Nephron (organoid): Measurements from ENCODE around the gene C21orf58.
"Not testable (repeated sequence)": the region's sequence is repeated elsewhere in the genome, so short reads cannot be mapped to it uniquely, and the experiment has no call there.

Experiments
- H3K27ac Mint-ChIP-seq, 3 experiments: 2 replicates each; pipeline ENCODE4 v1.8.0; 2020; ENCODE audit warnings: mixed read lengths in 3 of 3, mild to moderate bottlenecking in 2 of 3, moderate library complexity in 1 of 3
- H3K27me3 Mint-ChIP-seq: 2 replicates; pipeline ENCODE4 v1.8.0; 2021; ENCODE audit warnings: low read depth, mild to moderate bottlenecking, moderate library complexity, mixed read lengths
- H3K36me3 Mint-ChIP-seq: 2 replicates; pipeline ENCODE4 v1.8.0; 2020; ENCODE audit warnings: low read depth, mixed read lengths
- H3K4me1 Mint-ChIP-seq: 2 replicates; pipeline ENCODE4 v1.8.0; 2020; ENCODE audit warnings: mixed read lengths
- H3K4me3 Mint-ChIP-seq, 3 experiments: 2 replicates each; pipeline ENCODE4 v1.8.0; 2020; ENCODE audit warnings: mild to moderate bottlenecking in 3 of 3, mixed read lengths in 3 of 3, moderate library complexity in 2 of 3
- H3K9me3 Mint-ChIP-seq: 2 replicates; pipeline ENCODE4 v1.8.0; 2020; ENCODE audit warnings: mixed read lengths
- TF ChIP-seq, protein P1 (sequence below), 3 experiments: fragments of 200-600 bp; sonication (generic); IDR thresholded peaks; one replicate each; pipeline ENCODE4 v1.5.0; 2021; ENCODE audit warnings: antibody characterized with exemption in 3 of 3; ENCODE audit not compliant: unreplicated experiment in 3 of 3

Gene C21orf58

DNA sequence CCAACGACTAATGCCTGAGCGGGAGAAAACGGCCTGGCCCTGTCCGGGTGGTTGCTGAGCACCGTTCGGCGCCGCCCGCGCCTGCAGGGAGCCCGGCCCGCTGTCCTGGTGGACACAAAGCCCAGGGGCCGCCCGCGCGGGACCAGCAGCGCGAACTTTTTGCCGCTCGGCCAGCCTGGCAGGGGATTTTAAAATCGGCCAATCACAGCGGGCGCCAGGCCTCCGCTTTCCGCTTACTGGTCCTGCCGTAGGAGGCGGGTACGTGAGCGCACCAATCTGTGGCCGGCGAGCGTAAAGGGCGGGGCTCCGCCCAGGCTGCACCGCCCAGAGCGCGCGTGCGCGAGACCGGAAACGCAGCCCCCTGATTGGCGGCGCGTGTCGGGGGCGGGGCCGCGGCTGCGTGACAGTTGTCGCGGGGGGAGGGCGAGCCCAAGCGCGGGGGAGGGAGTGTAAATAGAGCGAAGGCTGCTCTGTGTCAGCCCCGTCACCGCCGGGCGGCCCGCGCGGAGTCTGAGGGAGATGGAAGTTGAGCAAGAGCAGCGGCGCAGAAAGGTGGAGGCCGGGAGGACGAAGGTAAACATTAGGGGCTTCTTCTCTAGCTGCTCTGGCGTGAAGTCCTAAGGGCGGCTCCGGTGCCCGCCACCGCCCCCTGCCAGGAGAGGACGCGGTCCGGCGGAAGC is at the start of gene C21orf58, which contains the start of gene PCNT:
Gene C21orf58 (minus strand): TSS at position 161 of the 680 bp plus-strand sequence. CDS start 1,132 bp downstream, outside the sequence.
Gene PCNT (plus strand): TSS at position 447 of the 680 bp plus-strand sequence. CDS start 73 bp downstream, at position 520.
- Mint-ChIP-seq H3K4me1 (peaks cover 33% of the 10 kb centered on the region), H3K4me3 (peak within 1 kb of the TSS; percentile 93 to 97 (median 97)), H3K27me3 (no peaks in the 10 kb centered on the region), H3K36me3 (peaks cover 20% of the 10 kb centered on the region), H3K27ac (peak within 1 kb of the TSS; percentile 83 to 98 (median 92)), H3K9me3 (no peaks in the 10 kb centered on the region)
- TF ChIP-seq, protein P1, sequence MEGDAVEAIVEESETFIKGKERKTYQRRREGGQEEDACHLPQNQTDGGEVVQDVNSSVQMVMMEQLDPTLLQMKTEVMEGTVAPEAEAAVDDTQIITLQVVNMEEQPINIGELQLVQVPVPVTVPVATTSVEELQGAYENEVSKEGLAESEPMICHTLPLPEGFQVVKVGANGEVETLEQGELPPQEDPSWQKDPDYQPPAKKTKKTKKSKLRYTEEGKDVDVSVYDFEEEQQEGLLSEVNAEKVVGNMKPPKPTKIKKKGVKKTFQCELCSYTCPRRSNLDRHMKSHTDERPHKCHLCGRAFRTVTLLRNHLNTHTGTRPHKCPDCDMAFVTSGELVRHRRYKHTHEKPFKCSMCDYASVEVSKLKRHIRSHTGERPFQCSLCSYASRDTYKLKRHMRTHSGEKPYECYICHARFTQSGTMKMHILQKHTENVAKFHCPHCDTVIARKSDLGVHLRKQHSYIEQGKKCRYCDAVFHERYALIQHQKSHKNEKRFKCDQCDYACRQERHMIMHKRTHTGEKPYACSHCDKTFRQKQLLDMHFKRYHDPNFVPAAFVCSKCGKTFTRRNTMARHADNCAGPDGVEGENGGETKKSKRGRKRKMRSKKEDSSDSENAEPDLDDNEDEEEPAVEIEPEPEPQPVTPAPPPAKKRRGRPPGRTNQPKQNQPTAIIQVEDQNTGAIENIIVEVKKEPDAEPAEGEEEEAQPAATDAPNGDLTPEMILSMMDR (IDR thresholded peaks at IDR 0.05; ENCODE audit: unreplicated experiment in 3 of 3), result no peak

DNA sequence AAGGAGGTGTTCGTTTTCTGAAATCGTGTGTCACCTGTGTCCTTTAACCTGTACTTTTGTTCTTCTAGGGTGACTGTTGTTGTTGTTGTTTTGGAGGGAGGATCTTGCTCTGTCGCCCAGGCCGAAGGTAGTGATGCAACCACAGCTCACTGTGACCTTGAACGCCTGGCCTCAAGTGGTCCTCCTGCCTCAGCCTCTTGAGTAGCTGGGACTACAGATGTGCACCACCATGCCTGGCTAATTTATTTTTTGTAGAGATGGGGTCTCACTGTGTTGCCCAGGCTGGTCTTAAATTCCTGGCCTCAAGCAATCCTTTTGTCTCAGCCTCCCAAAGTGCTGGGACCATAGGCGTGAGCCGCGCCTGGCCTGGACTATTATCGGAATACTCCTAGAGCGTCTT is 49.3 kb upstream of the C21orf58 start:
- H3K4me3 Mint-ChIP-seq, H3K27me3 Mint-ChIP-seq, H3K9me3 Mint-ChIP-seq, H3K27ac Mint-ChIP-seq: not testable (repeated sequence)
- Mint-ChIP-seq H3K4me1 (peaks cover 16% of the 10 kb centered on the region), H3K36me3 (peaks cover 28% of the 10 kb centered on the region)

DNA sequence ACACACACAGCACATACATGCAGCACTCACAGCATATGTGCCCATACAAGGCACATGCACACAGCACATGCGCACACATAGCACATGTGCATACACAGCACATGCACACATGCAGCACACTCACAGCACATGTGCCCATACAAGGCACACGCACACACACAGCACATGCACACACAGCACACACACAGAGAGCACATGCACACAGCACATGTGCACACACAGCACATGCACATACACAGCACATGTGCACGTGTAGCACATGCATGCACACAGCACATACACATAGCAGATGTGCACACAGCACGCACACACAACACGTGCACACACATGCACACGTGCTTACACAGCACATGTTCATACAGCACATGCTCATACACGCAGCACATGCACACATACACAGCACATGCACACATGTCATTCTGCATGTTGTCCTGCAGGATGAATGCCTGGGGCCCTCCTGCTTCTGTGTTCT is 48.4 kb upstream of the C21orf58 start:
- H3K9me3 Mint-ChIP-seq, result no peaks in the 10 kb centered on the region
- H3K27me3 Mint-ChIP-seq, result peaks cover 3% of the 10 kb centered on the region
- TF ChIP-seq, protein P1 (IDR thresholded peaks at IDR 0.05; ENCODE audit: unreplicated experiment in 3 of 3), result no peak
- peaks cover 11% of the 10 kb centered on the region for H3K4me1 Mint-ChIP-seq
- peaks cover 25% of the 10 kb centered on the region for H3K36me3 Mint-ChIP-seq
- no peak overlapping the region for H3K4me3 Mint-ChIP-seq
- no peak overlapping the region for H3K27ac Mint-ChIP-seq

- H3K27me3 Mint-ChIP-seq, result peaks cover 3% of the 10 kb centered on the region
- H3K36me3 Mint-ChIP-seq, result peaks cover 30% of the 10 kb centered on the region
- peaks cover 10% of the 10 kb centered on the region for H3K4me1 Mint-ChIP-seq
- TF ChIP-seq, protein P1 (IDR thresholded peaks at IDR 0.05; ENCODE audit: unreplicated experiment in 3 of 3), result no peak
- H3K4me3 Mint-ChIP-seq, result no peak overlapping the region
- H3K9me3 Mint-ChIP-seq, result no peaks in the 10 kb centered on the region
- no peak overlapping the region for H3K27ac Mint-ChIP-seq
Measured at GRCh38 chr21:46371204-46372013, 47.7 kb upstream of the C21orf58 start.

DNA sequence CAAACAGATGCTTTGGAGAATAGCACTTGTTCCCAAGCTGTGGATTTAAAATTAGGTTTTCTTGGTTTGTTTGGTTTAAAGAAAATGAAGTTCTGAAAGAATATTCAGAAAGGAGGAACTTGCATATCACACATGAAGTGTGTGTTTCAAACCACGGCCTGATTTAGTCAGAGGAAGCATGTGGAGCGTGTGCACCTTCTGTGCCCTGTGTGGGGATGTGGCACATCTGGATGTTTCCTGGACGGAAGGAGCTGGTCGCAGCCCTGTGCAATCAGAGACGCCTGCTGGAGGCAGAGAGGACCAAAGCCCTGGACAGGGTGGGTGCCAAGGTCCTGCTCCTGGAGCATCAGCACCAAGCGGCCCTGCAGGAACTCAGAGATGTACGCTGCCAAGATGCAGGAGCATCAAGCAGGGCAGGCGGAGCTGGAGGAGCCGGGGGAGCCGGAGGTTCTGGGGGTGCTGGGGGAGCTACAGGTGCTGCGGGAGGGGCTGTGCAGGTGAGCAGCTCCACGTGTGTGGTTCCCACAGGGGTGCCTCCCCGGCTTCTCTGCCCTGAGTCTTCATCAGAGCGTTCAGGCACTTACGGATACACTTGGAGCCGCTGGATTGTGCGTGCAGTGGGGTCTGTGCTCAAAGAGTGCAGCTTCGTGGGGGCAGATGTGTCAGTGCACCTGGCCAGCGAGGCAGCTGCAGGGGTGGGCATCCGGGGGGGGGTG is 46.0 kb upstream of the C21orf58 start:
- H3K9me3 Mint-ChIP-seq, result no peaks in the 10 kb centered on the region
- H3K4me3 Mint-ChIP-seq, result no peak overlapping the region
- TF ChIP-seq, protein P1 (IDR thresholded peaks at IDR 0.05; ENCODE audit: unreplicated experiment in 3 of 3), result no peak
- peaks cover 5% of the 10 kb centered on the region for H3K4me1 Mint-ChIP-seq
- peaks cover 3% of the 10 kb centered on the region for H3K27me3 Mint-ChIP-seq
- H3K27ac Mint-ChIP-seq, result no peak overlapping the region
- H3K36me3 Mint-ChIP-seq, result peaks cover 45% of the 10 kb centered on the region
